Stimulated activated naive CD8-positive, alpha-beta T cell treated with anti-CD3 and anti-CD28 coated beads, Interleukin-15, amount 100 ng/mL, for 72 hours (primary cell): ENCODE results near the gene CREB1.

Source experiments
- ATAC-seq: fragments of 150-1000 bp; cut with Tn5 transposase; 2 replicates; pipeline ENCODE4 v1.10.0; 2021; ENCODE audit warnings: mild to moderate bottlenecking, moderate library complexity
- DNase-seq, 2 donors: peaks; one replicate each; pipeline ENCODE4 v3.0.0; 2021 to 2022
- H3K27ac Mint-ChIP-seq, 2 donors: one replicate each; pipeline ENCODE4 v1.8.0; 2022; ENCODE audit warnings: mild to moderate bottlenecking in 2 of 2, mixed read lengths in 2 of 2, moderate library complexity in 2 of 2
- H3K27me3 Mint-ChIP-seq: one replicate; pipeline ENCODE4 v1.8.0; 2022; ENCODE audit warnings: mixed read lengths
- H3K4me1 Mint-ChIP-seq: one replicate; pipeline ENCODE4 v1.8.0; 2022; ENCODE audit warnings: mild to moderate bottlenecking, mixed read lengths
- H3K4me3 Mint-ChIP-seq, 2 donors: one replicate each; pipeline ENCODE4 v1.8.0; 2022; ENCODE audit warnings: mild to moderate bottlenecking in 2 of 2, mixed read lengths in 2 of 2, moderate library complexity in 1 of 2
- H3K9me3 Mint-ChIP-seq, 2 donors: one replicate each; pipeline ENCODE4 v1.8.0; 2022; ENCODE audit warnings: mixed read lengths in 2 of 2

CREB1 gene

GRCh38 chr2:207606399-207606798 lies 76.6 kb downstream of the CREB1 start:
- H3K27me3 Mint-ChIP-seq: no peaks in the 10 kb centered on the region

GRCh38 chr2:207606829-207607228 lies 77.1 kb downstream of the CREB1 start:
- ATAC-seq: no peak
- H3K27ac Mint-ChIP-seq: no peak overlapping the region
- no peaks in the 10 kb centered on the region for H3K27me3 Mint-ChIP-seq

More at GRCh38 chr2:207606399-207606798, 76.6 kb downstream of the CREB1 start:
- H3K4me1 Mint-ChIP-seq: peaks cover 16% of the 10 kb centered on the region
- H3K27ac Mint-ChIP-seq: no peak overlapping the region
- ATAC-seq: no peak
- no peak for DNase-seq
- H3K4me3 Mint-ChIP-seq: no peak overlapping the region
- peaks cover 0 to 9% of the 10 kb centered on the region in 2 donors for H3K9me3 Mint-ChIP-seq

GRCh38 chr2:207612714-207613113 lies 83.0 kb downstream of the CREB1 start:
- H3K9me3 Mint-ChIP-seq: peaks cover 0 to 9% of the 10 kb centered on the region in 2 donors
- H3K4me1 Mint-ChIP-seq: peaks cover 10% of the 10 kb centered on the region
- DNase-seq (no peak), ATAC-seq (no peak)
- no peaks in the 10 kb centered on the region for H3K27me3 Mint-ChIP-seq
- H3K4me3 Mint-ChIP-seq: no peak overlapping the region
- H3K27ac Mint-ChIP-seq: no peak overlapping the region

More at GRCh38 chr2:207606829-207607228, 77.1 kb downstream of the CREB1 start:
- Mint-ChIP-seq H3K4me3 (no peak overlapping the region), H3K4me1 (peaks cover 12% of the 10 kb centered on the region), H3K9me3 (peaks cover 0 to 9% of the 10 kb centered on the region in 2 donors)
- no peak for DNase-seq

GRCh38 chr2:207614824-207615223 lies 85.1 kb downstream of the CREB1 start:
- Mint-ChIP-seq H3K27ac (peak overlapping the region in 1 of 2 donors; percentile 50), H3K4me3 (no peak overlapping the region), H3K27me3 (no peaks in the 10 kb centered on the region), H3K9me3 (no peaks in the 10 kb centered on the region), H3K4me1 (peaks cover 14% of the 10 kb centered on the region)
- DNase-seq: no peak
- no peak for ATAC-seq

- DNase-seq (no peak), ATAC-seq (no peak)
- Mint-ChIP-seq H3K27me3 (no peaks in the 10 kb centered on the region), H3K4me1 (peaks cover 28% of the 10 kb centered on the region), H3K4me3 (no peak overlapping the region), H3K27ac (no peak overlapping the region), H3K9me3 (no peaks in the 10 kb centered on the region)
Measured at GRCh38 chr2:207616185-207616584, 86.4 kb downstream of the CREB1 start.

GRCh38 chr2:207617011-207617671 lies 87.4 kb downstream of the CREB1 start:
- H3K9me3 Mint-ChIP-seq: no peaks in the 10 kb centered on the region
- peak overlapping the region; percentile 1 to 10 for H3K27ac Mint-ChIP-seq
- ATAC-seq (no peak), DNase-seq (no peak)
- no peaks in the 10 kb centered on the region for H3K27me3 Mint-ChIP-seq
- H3K4me3 Mint-ChIP-seq: no peak overlapping the region
- peaks cover 37% of the 10 kb centered on the region for H3K4me1 Mint-ChIP-seq

- DNase-seq (no peak), ATAC-seq (no peak)
- Mint-ChIP-seq H3K9me3 (no peaks in the 10 kb centered on the region), H3K27ac (no peak overlapping the region), H3K4me3 (no peak overlapping the region), H3K4me1 (peaks cover 58% of the 10 kb centered on the region), H3K27me3 (no peaks in the 10 kb centered on the region)
Measured at GRCh38 chr2:207619764-207620203, 90.0 kb downstream of the CREB1 start.

- no peaks in the 10 kb centered on the region for H3K27me3 Mint-ChIP-seq
- peak overlapping the region in 1 of 2 donors; percentile 30 for H3K4me3 Mint-ChIP-seq
- H3K27ac Mint-ChIP-seq: peak overlapping the region in 1 of 2 donors; percentile 69
- ATAC-seq: no peak
- peaks cover 58% of the 10 kb centered on the region for H3K4me1 Mint-ChIP-seq
- H3K9me3 Mint-ChIP-seq: no peaks in the 10 kb centered on the region
- DNase-seq: no peak
Measured at GRCh38 chr2:207621501-207622039, 91.8 kb downstream of the CREB1 start.

- DNase-seq (peak; percentile 70 to 73), ATAC-seq (peak; percentile 62)
- peaks cover 60% of the 10 kb centered on the region for H3K4me1 Mint-ChIP-seq
- no peaks in the 10 kb centered on the region for H3K9me3 Mint-ChIP-seq
- peak overlapping the region; percentile 93 to 97 for H3K27ac Mint-ChIP-seq
- peak overlapping the region; percentile 94 to 97 for H3K4me3 Mint-ChIP-seq
- H3K27me3 Mint-ChIP-seq: no peaks in the 10 kb centered on the region
Measured at GRCh38 chr2:207624185-207625013, 94.6 kb downstream of the CREB1 start.

GRCh38 chr2:207625014-207625907 lies 95.5 kb downstream of the CREB1 start, which contains the start of gene METTL21A:
TSS of gene METTL21A (minus strand) at chr2:207625394. CDS start at chr2:207624375, 1,019 bp downstream.
- DNase-seq: peak; percentile 95 to 96
- peaks cover 52% of the 10 kb centered on the region for H3K4me1 Mint-ChIP-seq
- H3K27me3 Mint-ChIP-seq: no peaks in the 10 kb centered on the region
- peak; percentile 84 for ATAC-seq
- peak within 1 kb of the TSS; percentile 94 to 97 for H3K4me3 Mint-ChIP-seq
- no peaks in the 10 kb centered on the region for H3K9me3 Mint-ChIP-seq
- H3K27ac Mint-ChIP-seq: peak within 1 kb of the TSS; percentile 95 to 97

- H3K27ac Mint-ChIP-seq: no peak overlapping the region
- H3K9me3 Mint-ChIP-seq: no peaks in the 10 kb centered on the region
- H3K4me1 Mint-ChIP-seq: peaks cover 22% of the 10 kb centered on the region
- H3K4me3 Mint-ChIP-seq: no peak overlapping the region
- ATAC-seq (no peak), DNase-seq (no peak)
- H3K27me3 Mint-ChIP-seq: no peaks in the 10 kb centered on the region
Measured at GRCh38 chr2:207629553-207629952, 99.8 kb downstream of the CREB1 start.

- DNase-seq: no peak
- no peak overlapping the region for H3K27ac Mint-ChIP-seq
- peaks cover 22% of the 10 kb centered on the region for H3K4me1 Mint-ChIP-seq
- no peaks in the 10 kb centered on the region for H3K27me3 Mint-ChIP-seq
- no peak overlapping the region for H3K4me3 Mint-ChIP-seq
- no peak for ATAC-seq
- H3K9me3 Mint-ChIP-seq: no peaks in the 10 kb centered on the region
Measured at GRCh38 chr2:207630491-207630890, 100.7 kb downstream of the CREB1 start.

GRCh38 chr2:207632575-207633493 lies 103.1 kb downstream of the CREB1 start:
- Mint-ChIP-seq H3K27me3 (no peaks in the 10 kb centered on the region), H3K4me3 (no peak overlapping the region), H3K4me1 (peaks cover 11% of the 10 kb centered on the region), H3K27ac (peak overlapping the region in 1 of 2 donors; percentile 77), H3K9me3 (no peaks in the 10 kb centered on the region)
- DNase-seq (no peak), ATAC-seq (peak; percentile 72)

- DNase-seq (no peak), ATAC-seq (no peak)
- Mint-ChIP-seq H3K9me3 (no peaks in the 10 kb centered on the region), H3K27ac (no peak overlapping the region), H3K27me3 (no peaks in the 10 kb centered on the region), H3K4me1 (peaks cover 9% of the 10 kb centered on the region), H3K4me3 (no peak overlapping the region)
Measured at GRCh38 chr2:207633686-207634085, 103.9 kb downstream of the CREB1 start.
